ENCODE results near the gene ETNK1. TPM values are rescaled to one million over a fixed set of nuclear protein-coding genes. Genes with fewer than 3 reads are reported as not detected.

ETNK1 gene
- total RNA-seq, 1 experiment from 2014 or later, result 70.1 TPM

DNA sequence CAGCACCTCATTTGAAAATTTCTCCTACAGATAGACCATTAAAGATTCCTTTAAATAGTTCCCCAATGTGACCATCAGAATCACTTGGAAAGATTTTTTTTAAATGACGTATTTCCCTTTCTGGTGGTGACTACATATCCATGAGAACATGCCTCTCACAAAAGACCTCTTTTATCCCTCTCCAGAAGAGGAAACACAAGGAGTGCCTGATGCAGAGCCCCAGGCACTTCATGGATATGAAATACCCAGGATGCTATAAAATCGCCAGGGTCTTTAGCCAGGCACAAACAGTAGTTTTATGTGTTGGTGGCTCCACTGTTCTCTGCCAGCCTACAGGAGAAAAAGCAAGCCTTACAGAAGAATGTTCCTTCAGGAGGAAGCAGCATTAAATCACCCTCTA is 97.1 kb downstream of the ETNK1 start:
- no CpG with 5 or more reads among the region's 2 CpGs for WGBS (ENCODE audit: extremely low coverage, insufficient read length, low lambda C conversion rate)
- no peak overlapping the region for H2BK15ac ChIP-seq (ENCODE audit: low read depth, low read length)
- H3K4ac ChIP-seq (ENCODE audit: low read depth, low read length), result no peak overlapping the region
- H3K27me3 Mint-ChIP-seq (ENCODE audit: low read depth), result no peaks in the 10 kb centered on the region
- H4K91ac ChIP-seq (ENCODE audit: insufficient read length, low read depth, low read length), result no peak overlapping the region
- no peak overlapping the region for H2BK120ac ChIP-seq (ENCODE audit: low read depth, low read length, poor library complexity, severe bottlenecking)
- no peak for DNase-seq
- peaks cover 3 to 6% of the 10 kb centered on the region in 2 experiments; a peak in 3 of 4 replicates for H3K4me1 Mint-ChIP-seq
- H3K79me2 ChIP-seq (ENCODE audit: insufficient read depth, low read length), result no peaks in the 10 kb centered on the region
- no peak overlapping the region for H3K14ac ChIP-seq (ENCODE audit: insufficient read depth, low read length)
- H3K9me3 ChIP-seq (ENCODE audit: control insufficient read depth, low read depth, low read length), result no peaks in the 10 kb centered on the region
- no peaks in the 10 kb centered on the region for H3K4me1 ChIP-seq (ENCODE audit: insufficient read depth, low read length)
- no peak overlapping the region for H3K27ac ChIP-seq (ENCODE audit: insufficient read length, low read depth, low read length)
- no peaks in the 10 kb centered on the region for H3K79me1 ChIP-seq (ENCODE audit: insufficient read depth, low read depth, low read length, poor library complexity, severe bottlenecking)
- H3K56ac ChIP-seq (ENCODE audit: insufficient read length, low read depth, low read length), result no peak overlapping the region
- H3K23ac ChIP-seq (ENCODE audit: insufficient read length, low read depth, low read length), result no peak overlapping the region
- no peak overlapping the region for H2BK12ac ChIP-seq (ENCODE audit: insufficient read length, low read depth, low read length)
- H2AFZ ChIP-seq (ENCODE audit: low read length), result no peak overlapping the region
- no peak overlapping the region for H4K5ac ChIP-seq (ENCODE audit: insufficient read length, low read depth, low read length)
- TF ChIP-seq, protein P1, sequence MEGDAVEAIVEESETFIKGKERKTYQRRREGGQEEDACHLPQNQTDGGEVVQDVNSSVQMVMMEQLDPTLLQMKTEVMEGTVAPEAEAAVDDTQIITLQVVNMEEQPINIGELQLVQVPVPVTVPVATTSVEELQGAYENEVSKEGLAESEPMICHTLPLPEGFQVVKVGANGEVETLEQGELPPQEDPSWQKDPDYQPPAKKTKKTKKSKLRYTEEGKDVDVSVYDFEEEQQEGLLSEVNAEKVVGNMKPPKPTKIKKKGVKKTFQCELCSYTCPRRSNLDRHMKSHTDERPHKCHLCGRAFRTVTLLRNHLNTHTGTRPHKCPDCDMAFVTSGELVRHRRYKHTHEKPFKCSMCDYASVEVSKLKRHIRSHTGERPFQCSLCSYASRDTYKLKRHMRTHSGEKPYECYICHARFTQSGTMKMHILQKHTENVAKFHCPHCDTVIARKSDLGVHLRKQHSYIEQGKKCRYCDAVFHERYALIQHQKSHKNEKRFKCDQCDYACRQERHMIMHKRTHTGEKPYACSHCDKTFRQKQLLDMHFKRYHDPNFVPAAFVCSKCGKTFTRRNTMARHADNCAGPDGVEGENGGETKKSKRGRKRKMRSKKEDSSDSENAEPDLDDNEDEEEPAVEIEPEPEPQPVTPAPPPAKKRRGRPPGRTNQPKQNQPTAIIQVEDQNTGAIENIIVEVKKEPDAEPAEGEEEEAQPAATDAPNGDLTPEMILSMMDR (conservative IDR thresholded peaks at IDR 0.05), result no peak
- no peak overlapping the region for H3K27ac Mint-ChIP-seq
- no peak overlapping the region for H2AK5ac ChIP-seq (ENCODE audit: insufficient read length, low read length)
- H3K9me3 Mint-ChIP-seq, result no peaks in the 10 kb centered on the region
- no peak overlapping the region for H3T11ph ChIP-seq (ENCODE audit: low read length)
- no peak overlapping the region for H2BK5ac ChIP-seq (ENCODE audit: insufficient read length, low read length)
- H3K36me3 Mint-ChIP-seq (ENCODE audit: insufficient read depth in 1 of 3, low read depth in 3 of 3), result 0 out of 7 replicates have a peak, but pooled peaks cover 0 to 4% (median 0%) of the 10 kb centered on the region in 3 experiments
- H4K20me1 ChIP-seq (ENCODE audit: control insufficient read depth, insufficient read depth, insufficient read length), result no peaks in the 10 kb centered on the region
- no peak overlapping the region for H3K9ac ChIP-seq (ENCODE audit: extremely low read depth, insufficient read length, low read length)
- no peaks in the 10 kb centered on the region for H3K27me3 ChIP-seq (ENCODE audit: insufficient read depth, low read length)
- H3K4me2 ChIP-seq (ENCODE audit: insufficient read depth, insufficient read length, low read length), result no peak overlapping the region
- H4K8ac ChIP-seq (replicated peaks; ENCODE audit: insufficient read length, low read depth, low read length), result no peak overlapping the region
- no peak overlapping the region for H3K4me3 Mint-ChIP-seq
- H3K18ac ChIP-seq (ENCODE audit: insufficient read length, low read depth, low read length), result no peak overlapping the region
- no peak overlapping the region for H2BK20ac ChIP-seq (ENCODE audit: low read depth, low read length, poor library complexity, severe bottlenecking)
- no peaks in the 10 kb centered on the region for H3K23me2 ChIP-seq (ENCODE audit: insufficient read length, low read depth, low read length, poor library complexity, severe bottlenecking)
